MG63 (cell line): Measurements from ENCODE around the gene DCUN1D2. TPM values are rescaled to one million over a fixed set of nuclear protein-coding genes. Genes with fewer than 3 reads are reported as not detected.

Experiments
- DNase-seq: peaks from one replicate; pipeline ENCODE4 v3.0.0-alpha.2; 2020
- H3K27me3 ChIP-seq: fragments of 250-450 bp; sonication (Bioruptor Pico); 2 replicates; pipeline ENCODE4 v1.5.1; 2020; ENCODE audit warnings: mild to moderate bottlenecking, moderate library complexity
- H3K36me3 ChIP-seq: fragments of 250-450 bp; sonication (Bioruptor Pico); 2 replicates; pipeline ENCODE4 v1.5.1; 2020; ENCODE audit warnings: mild to moderate bottlenecking, moderate library complexity
- H3K4me3 ChIP-seq: fragments of 250-450 bp; sonication (Bioruptor Pico); 2 replicates; pipeline ENCODE4 v1.5.1; 2020; ENCODE audit warnings: mild to moderate bottlenecking, moderate library complexity
- H3K9me3 ChIP-seq: fragments of 250-450 bp; sonication (Bioruptor Pico); 2 replicates; pipeline ENCODE4 v1.5.1; 2020; ENCODE audit warnings: mild to moderate bottlenecking, moderate library complexity
- total RNA-seq: library from RNA; depleted of rRNA; stranded (reverse); fragments of >200 nt; shearing (Covaris generic); gene quantifications from 2 replicates; pipeline ENCODE4 v1.2.3, GENCODE V29; 2014; ENCODE audit warnings: low replicate concordance; rRNA removed

DCUN1D2 gene
- total RNA-seq, 1 experiment from 2014 or later: 6.8 TPM

DNA sequence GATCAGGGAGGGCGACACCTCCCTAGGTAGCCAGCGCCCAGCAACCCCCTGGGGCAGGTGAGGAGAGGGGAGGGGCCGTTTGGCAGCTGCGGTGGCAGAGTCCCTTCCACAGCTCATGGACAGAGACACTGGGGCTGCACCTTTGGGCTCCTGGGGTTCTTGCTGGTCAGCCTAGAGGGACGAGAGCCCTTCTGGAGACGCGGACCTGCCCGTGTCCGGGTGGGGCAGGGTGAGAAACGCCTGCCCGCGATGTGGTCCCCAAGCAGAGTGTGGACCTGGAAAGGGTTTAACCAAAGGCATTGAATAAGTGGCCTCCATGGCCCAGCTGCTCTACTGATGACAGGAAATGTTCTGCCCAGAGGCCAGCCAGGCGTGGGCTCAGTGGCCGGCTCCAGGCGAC lies 75.5 kb downstream of the DCUN1D2 start:
- DNase-seq: no peak
- Histone ChIP-seq H3K9me3 (no peaks in the 10 kb centered on the region), H3K36me3 (no peaks in the 10 kb centered on the region), H3K27me3 (no peaks in the 10 kb centered on the region), H3K4me3 (no peak overlapping the region)

GRCh38 chr13:113414335-113414734 lies 76.2 kb downstream of the DCUN1D2 start:
- Histone ChIP-seq H3K9me3 (no peaks in the 10 kb centered on the region), H3K4me3 (no peak overlapping the region), H3K27me3 (no peaks in the 10 kb centered on the region), H3K36me3 (no peaks in the 10 kb centered on the region)
- DNase-seq: no peak

DNA sequence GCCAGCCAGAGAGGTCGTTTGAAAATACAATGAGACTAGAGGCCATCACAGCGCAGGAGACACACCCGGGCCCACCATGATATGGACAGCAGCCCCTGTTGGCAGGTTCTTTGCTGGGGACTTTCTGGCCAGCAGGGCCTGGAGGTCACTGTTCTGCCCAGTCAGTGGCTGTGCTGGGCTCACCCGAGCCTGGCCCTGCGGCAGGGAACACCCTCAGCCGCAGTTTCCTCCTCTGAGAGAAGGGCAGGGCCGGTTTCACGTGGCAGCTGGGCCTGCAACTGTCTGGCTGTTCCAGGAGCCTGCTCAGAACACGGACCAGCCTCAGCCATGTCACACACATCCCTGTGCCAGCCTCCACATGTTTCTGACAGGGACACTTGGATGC lies 76.6 kb downstream of the DCUN1D2 start:
- no peak for DNase-seq
- Histone ChIP-seq H3K4me3 (no peak overlapping the region), H3K9me3 (no peaks in the 10 kb centered on the region), H3K36me3 (no peaks in the 10 kb centered on the region), H3K27me3 (no peaks in the 10 kb centered on the region)

GRCh38 chr13:113413178-113413897 lies 77.2 kb downstream of the DCUN1D2 start:
- Histone ChIP-seq H3K9me3 (no peaks in the 10 kb centered on the region), H3K36me3 (no peaks in the 10 kb centered on the region), H3K4me3 (no peak overlapping the region), H3K27me3 (no peaks in the 10 kb centered on the region)
- DNase-seq: no peak

DNA sequence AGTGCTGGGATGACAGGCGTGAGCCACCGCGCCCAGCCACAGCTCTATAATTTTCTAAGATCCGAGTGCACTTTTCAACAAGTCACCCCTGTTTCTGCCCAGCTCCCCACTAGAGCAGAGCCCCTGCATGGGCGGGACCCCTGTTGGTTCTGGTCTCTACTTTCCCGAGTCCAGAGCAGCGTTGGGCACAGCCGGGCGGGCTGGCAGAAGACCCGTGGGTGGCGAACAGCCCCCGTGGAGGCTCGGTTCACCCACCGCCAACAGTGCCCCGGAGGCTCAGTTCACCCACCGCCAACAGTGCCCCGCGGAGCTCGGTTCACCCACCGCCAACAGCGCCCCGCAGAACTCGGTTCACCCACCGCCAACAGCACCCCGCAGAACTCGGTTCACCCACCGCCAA lies 78.1 kb downstream of the DCUN1D2 start:
- no peak for DNase-seq
- Histone ChIP-seq H3K27me3 (no peaks in the 10 kb centered on the region), H3K4me3 (no peak overlapping the region), H3K36me3 (no peaks in the 10 kb centered on the region), H3K9me3 (no peaks in the 10 kb centered on the region)

- no peaks in the 10 kb centered on the region for H3K27me3 ChIP-seq
- peak overlapping the region; percentile 21 for H3K4me3 ChIP-seq
- no peaks in the 10 kb centered on the region for H3K9me3 ChIP-seq
- H3K36me3 ChIP-seq: no peaks in the 10 kb centered on the region
- peak; percentile 85 for DNase-seq
Measured at GRCh38 chr13:113411216-113412023, 79.1 kb downstream of the DCUN1D2 start.

GRCh38 chr13:113410472-113411201 lies 79.9 kb downstream of the DCUN1D2 start:
- no peaks in the 10 kb centered on the region for H3K27me3 ChIP-seq
- H3K4me3 ChIP-seq: no peak overlapping the region; the same call in 1 of the 2 replicates
- H3K9me3 ChIP-seq: no peaks in the 10 kb centered on the region
- no peaks in the 10 kb centered on the region for H3K36me3 ChIP-seq
- peak; percentile 85 for DNase-seq

GRCh38 chr13:113408562-113408961 lies 81.9 kb downstream of the DCUN1D2 start:
- H3K9me3 ChIP-seq: no peaks in the 10 kb centered on the region
- no peak overlapping the region for H3K4me3 ChIP-seq
- H3K36me3 ChIP-seq: no peaks in the 10 kb centered on the region
- no peak for DNase-seq
- no peaks in the 10 kb centered on the region for H3K27me3 ChIP-seq

- H3K4me3 ChIP-seq: no peak overlapping the region
- no peak for DNase-seq
- no peaks in the 10 kb centered on the region for H3K27me3 ChIP-seq
- no peaks in the 10 kb centered on the region for H3K36me3 ChIP-seq
- no peaks in the 10 kb centered on the region for H3K9me3 ChIP-seq
Measured at GRCh38 chr13:113407531-113408393, 82.7 kb downstream of the DCUN1D2 start.

GRCh38 chr13:113407103-113407530 lies 83.4 kb downstream of the DCUN1D2 start:
- Histone ChIP-seq H3K9me3 (no peaks in the 10 kb centered on the region), H3K27me3 (no peaks in the 10 kb centered on the region), H3K36me3 (no peaks in the 10 kb centered on the region), H3K4me3 (no peak overlapping the region)
- no peak for DNase-seq

DNA sequence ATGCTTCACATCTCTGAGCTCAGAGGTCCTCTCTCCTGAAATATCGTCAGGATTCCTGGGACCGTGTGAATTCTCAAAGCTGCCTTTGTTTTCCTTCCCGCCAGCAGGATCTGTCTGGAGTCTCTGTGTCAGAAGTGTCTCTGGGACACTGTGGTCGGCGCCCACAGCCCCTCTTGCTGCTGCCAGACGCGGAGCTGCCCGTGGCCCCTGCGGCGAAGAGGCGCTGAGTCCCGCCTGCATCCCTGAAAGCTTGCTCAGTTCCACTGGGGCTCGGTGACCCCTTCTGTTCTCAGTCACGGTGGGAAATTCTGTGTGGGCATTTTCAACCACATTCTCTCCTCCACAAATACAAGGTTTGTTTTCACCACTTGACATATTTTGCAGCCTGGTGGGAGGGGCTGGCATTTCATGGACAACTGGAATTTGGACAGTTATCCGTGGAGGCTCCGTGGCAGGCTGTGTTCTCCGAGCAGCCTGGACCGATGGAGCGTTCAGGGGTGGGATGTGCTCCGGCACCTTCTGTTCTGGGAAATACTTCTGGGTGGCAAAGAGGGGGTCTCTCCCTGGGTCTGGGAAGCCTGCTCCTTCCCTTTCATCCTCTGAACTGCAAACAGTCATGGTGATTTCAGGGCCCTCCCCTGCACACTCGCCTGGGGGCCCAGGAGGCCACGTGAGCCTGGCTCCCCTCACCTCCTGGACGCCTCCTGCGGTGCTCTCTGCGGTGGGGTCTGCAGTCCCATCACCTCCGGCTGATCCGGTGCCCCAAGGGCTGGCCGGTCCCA lies 84.0 kb downstream of the DCUN1D2 start:
- Histone ChIP-seq H3K4me3 (no peak overlapping the region), H3K36me3 (no peaks in the 10 kb centered on the region), H3K27me3 (no peaks in the 10 kb centered on the region), H3K9me3 (no peaks in the 10 kb centered on the region)
- no peak for DNase-seq

Other genes with a start within 250 kb of the DCUN1D2 start
- gene LAMP1, start 193.5 kb downstream of the DCUN1D2 start, total RNA-seq: 194 and 225 TPM in 2 replicates
- gene GRTP1, start 126.6 kb downstream of the DCUN1D2 start, total RNA-seq: 0.17 TPM in 1 of 2 replicates, not detected in the other
- gene ADPRHL1, start 37.2 kb downstream of the DCUN1D2 start, total RNA-seq: 0.96 and 2.8 TPM in 2 replicates
- gene TFDP1, start 94.0 kb upstream of the DCUN1D2 start, total RNA-seq: 38.3 and 131 TPM in 2 replicates
- not detected in 2 replicates for gene ATP4B, start 167.5 kb upstream of the DCUN1D2 start, total RNA-seq
- gene GRK1, start 176.5 kb upstream of the DCUN1D2 start, total RNA-seq: not detected in 2 replicates